ENCODE data around the gene EAF1.

DNA sequence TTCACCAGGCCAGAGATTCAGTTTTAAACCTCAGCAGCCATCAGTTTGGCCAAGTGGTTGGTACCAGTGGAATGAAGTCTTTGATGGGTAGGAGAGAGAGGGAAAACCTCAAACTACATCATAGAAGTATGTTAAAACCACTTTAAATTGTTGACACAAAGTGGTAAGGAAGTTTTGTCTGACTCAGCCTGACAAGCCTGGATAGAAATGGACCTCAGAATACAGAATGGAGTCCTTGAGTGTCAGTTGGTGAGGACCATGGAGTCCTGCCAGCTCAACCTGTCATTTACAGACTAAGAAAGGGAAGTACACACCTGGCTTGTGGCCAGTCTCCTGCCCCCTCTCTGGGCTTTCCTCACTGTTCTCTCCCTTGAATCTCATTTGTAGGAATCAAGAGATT, 12.1 kb downstream of the EAF1 start:
- TF ChIP-seq, protein P1, sequence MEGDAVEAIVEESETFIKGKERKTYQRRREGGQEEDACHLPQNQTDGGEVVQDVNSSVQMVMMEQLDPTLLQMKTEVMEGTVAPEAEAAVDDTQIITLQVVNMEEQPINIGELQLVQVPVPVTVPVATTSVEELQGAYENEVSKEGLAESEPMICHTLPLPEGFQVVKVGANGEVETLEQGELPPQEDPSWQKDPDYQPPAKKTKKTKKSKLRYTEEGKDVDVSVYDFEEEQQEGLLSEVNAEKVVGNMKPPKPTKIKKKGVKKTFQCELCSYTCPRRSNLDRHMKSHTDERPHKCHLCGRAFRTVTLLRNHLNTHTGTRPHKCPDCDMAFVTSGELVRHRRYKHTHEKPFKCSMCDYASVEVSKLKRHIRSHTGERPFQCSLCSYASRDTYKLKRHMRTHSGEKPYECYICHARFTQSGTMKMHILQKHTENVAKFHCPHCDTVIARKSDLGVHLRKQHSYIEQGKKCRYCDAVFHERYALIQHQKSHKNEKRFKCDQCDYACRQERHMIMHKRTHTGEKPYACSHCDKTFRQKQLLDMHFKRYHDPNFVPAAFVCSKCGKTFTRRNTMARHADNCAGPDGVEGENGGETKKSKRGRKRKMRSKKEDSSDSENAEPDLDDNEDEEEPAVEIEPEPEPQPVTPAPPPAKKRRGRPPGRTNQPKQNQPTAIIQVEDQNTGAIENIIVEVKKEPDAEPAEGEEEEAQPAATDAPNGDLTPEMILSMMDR (conservative IDR thresholded peaks at IDR 0.05; ENCODE audit: low read length): no peak
- no peak for TF ChIP-seq EZH2phosphoT487 (IDR thresholded peaks at IDR 0.05; ENCODE audit: borderline replicate concordance)
